GM18498 (cell line): ENCODE data around the gene ZNRD2.

Source experiments
- ATAC-seq: cut with Tn5 transposase; IDR thresholded peaks from one replicate; pipeline ENCODE4 v1.9.1; 2021; ENCODE audit warnings: mild to moderate bottlenecking, moderate library complexity; ENCODE audit not compliant: unreplicated experiment

The ZNRD2 gene

DNA sequence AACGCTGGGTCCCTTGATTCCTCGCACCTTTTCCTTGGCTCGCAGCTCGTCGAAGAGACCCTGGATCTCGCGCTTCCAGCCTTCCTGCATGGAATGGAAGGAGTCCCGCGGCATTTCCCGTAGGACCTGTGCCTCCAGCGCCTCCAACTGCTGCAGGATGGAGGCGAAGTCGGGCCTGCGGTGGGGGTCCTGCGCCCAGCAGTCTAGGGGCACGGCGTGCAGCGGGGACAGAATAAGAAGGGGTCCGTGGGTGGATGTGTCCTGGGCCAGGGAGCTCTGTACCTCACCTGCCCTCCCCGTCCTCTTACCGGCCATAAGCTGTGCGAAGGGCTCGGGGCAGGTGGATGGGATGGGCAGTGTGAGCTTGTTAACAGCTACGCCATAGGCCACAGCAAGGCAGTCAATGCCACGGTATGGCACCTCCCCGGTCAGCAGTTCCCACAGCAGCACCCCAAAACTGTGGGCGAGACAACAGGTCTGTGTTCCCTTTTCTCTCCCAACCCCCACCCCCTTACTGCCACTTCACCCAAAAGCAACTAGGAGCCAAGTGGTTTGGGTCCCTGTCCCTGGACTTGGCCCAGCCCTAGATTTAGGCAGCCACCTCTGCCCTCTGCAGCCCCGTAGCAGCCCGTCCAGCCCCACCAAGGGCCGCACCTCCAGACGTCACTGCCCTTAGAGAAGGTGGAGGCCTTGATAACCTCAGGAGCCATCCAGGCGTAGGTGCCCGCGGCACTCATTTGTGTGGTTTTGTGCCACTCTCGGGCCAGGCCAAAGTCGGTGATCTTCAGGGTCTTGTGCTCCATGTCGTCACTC lies 37.5 kb downstream of the ZNRD2 start:
- ATAC-seq, result no peak

DNA sequence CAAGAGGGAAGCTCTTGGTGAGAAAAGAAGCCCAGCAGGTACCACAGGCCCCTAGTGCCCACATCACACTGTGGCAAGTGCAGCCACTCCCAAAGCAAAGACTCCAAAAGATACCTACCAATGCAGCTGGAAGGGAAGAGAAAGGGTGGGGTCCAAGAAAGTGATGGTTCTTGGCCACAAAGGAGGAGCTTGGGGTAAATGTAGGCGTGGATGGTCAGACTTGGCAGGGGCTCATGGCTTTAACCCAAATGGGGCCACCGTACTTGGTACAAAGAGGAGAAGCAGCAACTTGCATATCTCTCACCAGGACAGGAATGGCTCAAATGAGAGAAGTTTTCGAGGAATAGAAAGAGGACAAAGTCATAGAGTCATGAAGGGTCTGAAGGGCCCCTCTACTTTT lies 39.0 kb downstream of the ZNRD2 start:
- ATAC-seq, result no peak

- no peak for ATAC-seq
Observed at GRCh38 chr11:65609665-65610064, 39.4 kb downstream of the ZNRD2 start.

- no peak for ATAC-seq
Observed at GRCh38 chr11:65610404-65610803, 40.1 kb downstream of the ZNRD2 start.

DNA sequence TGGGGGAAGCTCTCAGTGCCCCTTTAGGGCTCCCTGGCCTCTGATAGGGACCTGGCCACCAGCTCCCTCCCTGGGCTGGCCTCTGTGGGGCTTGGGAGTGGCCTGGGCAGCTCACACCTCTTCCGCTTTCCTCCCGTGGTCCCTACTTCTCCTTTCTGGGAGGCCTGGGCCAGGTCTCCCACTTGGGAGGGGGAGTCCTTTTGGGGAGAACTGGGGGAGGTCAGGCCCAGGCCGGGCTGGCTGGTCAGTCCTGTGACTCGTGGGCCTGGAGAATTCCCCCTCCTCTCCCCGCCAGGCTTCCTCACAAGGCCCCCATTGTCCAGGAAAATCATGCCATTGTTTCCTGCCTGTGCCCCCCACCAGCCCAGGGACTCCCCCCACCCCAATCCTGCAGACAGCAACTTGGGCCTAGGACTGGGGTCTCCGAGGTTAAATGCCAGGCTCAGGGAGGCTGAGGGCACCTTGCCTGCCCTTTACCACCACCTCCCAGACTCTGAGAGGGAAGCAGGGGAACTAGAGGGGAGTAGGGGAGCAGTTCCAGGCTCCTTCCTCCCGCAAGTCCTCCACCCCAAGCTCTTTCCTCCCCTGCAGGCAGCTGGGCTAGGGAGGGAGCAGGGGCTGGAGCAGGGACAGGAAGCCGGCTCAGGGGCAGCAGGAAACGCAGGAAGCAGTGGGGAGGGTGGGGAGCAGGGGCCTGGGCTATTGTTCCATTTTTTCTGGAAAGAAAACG lies 40.9 kb downstream of the ZNRD2 start:
- ATAC-seq, result no peak

GRCh38 chr11:65611758-65612603 lies 41.7 kb downstream of the ZNRD2 start:
- ATAC-seq, result no peak

DNA sequence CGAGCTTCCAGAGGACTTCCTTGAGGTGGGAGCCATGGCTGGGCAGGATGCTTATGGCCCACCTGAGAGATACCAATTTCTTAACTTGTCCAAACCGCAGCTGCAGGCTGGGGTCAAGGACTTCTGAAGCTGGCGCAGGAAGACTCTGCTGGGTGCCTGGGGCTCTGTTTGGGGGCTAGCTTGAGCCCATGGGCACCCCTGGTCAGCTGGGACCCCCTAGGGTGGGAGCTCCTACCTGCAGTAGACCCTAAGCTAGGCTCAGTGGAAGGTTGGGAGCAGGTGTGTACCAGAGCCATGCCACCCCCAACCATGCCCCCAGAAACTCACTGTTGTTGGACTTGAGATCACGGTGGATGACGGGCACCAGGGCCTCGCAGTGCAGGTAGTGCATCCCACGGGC lies 42.4 kb downstream of the ZNRD2 start:
- ATAC-seq, result no peak

GRCh38 chr11:65613091-65613928 lies 43.0 kb downstream of the ZNRD2 start:
- ATAC-seq, result no peak

DNA sequence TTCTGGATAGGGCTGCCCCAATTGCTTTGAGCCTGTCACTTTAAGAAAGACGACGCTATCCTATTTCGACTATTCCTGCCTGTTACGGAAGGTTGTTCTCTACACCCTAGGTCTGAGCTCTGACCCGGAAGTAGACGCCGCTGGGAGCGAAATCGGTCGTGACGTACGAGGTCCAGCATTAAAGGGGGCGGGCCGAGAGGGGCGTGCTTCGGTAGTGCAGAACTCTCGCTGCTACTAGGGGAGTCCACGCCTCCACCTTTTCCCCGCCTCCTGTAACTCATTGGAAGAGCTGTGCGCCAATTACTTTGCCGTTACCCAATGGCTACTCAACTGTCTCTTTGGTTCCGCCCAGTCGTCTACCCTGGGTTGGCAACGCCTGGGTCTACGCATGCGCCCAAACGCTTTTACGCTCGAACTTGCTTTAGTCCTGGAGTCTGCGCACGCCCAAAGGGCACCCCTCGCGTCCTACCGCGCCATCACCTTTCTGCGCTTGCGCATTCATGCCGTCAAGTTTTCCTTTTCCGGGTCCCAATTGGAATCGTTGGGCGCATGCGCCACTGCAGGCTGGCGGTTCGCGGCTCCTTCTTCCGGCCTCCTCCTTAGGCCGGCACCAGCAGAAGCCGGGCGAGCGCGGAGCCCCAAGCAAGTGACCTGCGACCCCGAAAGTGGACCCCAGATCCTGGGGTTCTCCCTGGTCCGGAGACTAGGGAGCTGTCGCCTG lies 45.1 kb downstream of the ZNRD2 start, which contains the start of gene PCNX3:
Gene PCNX3, plus strand, starts transcription at position 548 of the 721 bp plus-strand sequence. CDS start 536 bp downstream, outside the sequence.
- peak; percentile 82 for ATAC-seq

- peak; percentile 2 for ATAC-seq
Observed at GRCh38 chr11:65615950-65616574, 45.8 kb downstream of the ZNRD2 start.

DNA sequence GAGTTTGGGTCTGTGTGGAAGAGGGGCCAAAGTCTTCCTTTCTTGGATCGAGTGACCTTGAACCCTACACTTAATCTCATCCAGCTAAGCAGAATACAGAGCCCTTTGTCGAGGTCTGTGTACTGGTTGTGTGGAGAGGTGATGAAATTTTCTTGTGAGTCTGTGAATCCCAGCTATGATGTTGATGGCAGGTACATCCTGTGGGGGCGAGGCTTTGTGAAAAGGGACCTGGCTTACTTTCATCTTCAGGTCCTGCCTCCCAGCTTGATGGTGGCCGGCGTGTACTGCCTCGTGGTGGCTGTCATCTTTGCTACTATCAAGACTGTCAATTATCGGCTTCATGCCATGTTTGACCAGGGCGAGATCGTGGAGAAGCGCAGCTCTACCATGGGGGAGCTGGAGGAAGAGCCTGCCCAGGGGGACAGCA lies 46.3 kb downstream of the ZNRD2 start:
- ATAC-seq, result no peak

GRCh38 chr11:65617136-65617850 lies 47.0 kb downstream of the ZNRD2 start:
- no peak for ATAC-seq

GRCh38 chr11:65617990-65618751 lies 47.9 kb downstream of the ZNRD2 start:
- ATAC-seq, result no peak

GRCh38 chr11:65618763-65619162 lies 48.5 kb downstream of the ZNRD2 start:
- no peak for ATAC-seq

GRCh38 chr11:65619281-65619928 lies 49.1 kb downstream of the ZNRD2 start:
- ATAC-seq, result no peak

GRCh38 chr11:65620666-65621065 lies 50.4 kb downstream of the ZNRD2 start:
- no peak for ATAC-seq

DNA sequence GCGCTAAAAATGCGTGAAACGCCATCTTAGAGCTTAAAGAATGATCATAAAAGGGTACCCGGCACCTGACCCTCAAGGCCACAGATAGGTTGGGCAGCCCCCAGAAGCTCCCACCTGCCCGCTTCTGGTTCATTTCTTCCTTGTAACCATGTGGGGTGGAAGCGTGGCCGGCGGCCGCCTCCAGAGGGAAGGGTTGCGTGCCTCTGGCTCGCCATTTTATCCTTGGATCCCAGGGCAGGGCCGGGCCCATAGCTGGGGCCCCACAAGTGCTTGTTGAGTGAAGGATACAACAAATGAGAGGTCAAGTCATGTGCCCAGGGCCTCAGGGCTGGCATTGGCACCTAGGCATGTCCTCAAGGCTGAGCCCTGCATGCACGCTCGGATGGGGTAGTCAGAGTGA lies 51.2 kb downstream of the ZNRD2 start:
- ATAC-seq, result no peak
